ENCODE data around the gene MCC. TPM values are rescaled to one million over a fixed set of nuclear protein-coding genes. Genes with fewer than 3 reads are reported as not detected.

Gene MCC
- total and polyA plus RNA-seq, 9 donors, result 29.8 to 262 (median 108) TPM

DNA sequence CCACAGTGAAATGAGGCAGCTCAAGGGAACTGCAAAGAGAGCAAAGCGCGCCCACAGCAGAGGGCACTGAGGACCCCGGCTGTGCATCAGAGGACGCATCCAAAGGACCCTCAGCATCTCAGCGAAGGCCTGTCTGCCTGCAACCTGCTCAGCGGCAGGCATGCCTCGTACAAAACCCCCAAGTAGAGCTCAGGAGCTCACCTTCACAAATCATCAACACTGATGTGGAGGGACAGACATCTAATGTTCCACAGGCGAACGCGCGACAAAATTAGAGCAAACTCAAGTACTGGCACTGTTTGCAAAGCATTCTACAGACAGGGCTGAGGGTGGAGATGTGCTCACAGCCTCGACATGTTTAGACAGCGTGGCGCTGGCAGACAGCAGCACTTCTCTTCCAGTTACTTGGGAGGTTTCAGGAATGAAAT is 430.7 kb downstream of the MCC start:
- H3K36me3 ChIP-seq, result no peaks in the 10 kb centered on the region
- 86 to 91% (median 90%) methylated on average over 14 of the region's 14 CpGs for WGBS, 3 donors

DNA sequence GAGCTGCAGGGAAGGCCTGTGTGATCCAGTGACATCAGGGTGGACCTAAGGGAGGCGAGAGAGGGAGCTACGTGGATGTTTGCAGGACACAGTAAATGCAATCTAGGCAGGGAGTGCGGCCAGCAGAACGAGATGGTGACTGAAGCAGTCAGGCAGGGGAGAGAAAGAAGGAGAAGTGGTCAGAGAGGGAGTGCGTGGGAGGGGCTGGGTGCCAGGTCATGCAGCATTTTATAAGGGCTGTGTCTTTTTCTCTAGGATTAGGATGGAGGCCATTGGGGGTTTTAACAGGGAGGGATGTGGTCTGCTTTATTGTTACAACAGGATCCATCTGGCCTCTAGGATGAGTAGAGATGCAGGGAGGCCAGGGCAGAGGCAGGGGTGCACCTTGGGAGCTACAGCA is 431.3 kb downstream of the MCC start:
- peak in 1 of 5 donors; percentile 15 for DNase-seq
- TF ChIP-seq POLR2A (IDR thresholded peaks at IDR 0.05), result no peak
- no peak for TF ChIP-seq EP300 (IDR thresholded peaks at IDR 0.05)
- Histone ChIP-seq H3K27ac (no peak overlapping the region), H3K27me3 (no peaks in the 10 kb centered on the region), H3K4me1 (ENCODE audit: insufficient read depth) (peaks cover 4% of the 10 kb centered on the region), H3K36me3 (no peaks in the 10 kb centered on the region), H3K4me3 (no peak overlapping the region), H3K9me3 (no peaks in the 10 kb centered on the region)
- intact Hi-C loops (cut with DNase I), result no loop called here
- 75 to 84% (median 77%) methylated on average over 5 of the region's 5 CpGs for WGBS, 3 donors

More for the DNA sequence above, 430.7 kb downstream of the MCC start:
- peak in 2 of 5 donors; percentile 11 to 18 for DNase-seq
- no peaks in the 10 kb centered on the region for H3K9me3 ChIP-seq
- no peak overlapping the region for H3K27ac ChIP-seq
- peaks cover under 1% of the 10 kb centered on the region for H3K4me1 ChIP-seq (ENCODE audit: insufficient read depth)
- H3K4me3 ChIP-seq, result no peak overlapping the region
- TF ChIP-seq, protein P1, sequence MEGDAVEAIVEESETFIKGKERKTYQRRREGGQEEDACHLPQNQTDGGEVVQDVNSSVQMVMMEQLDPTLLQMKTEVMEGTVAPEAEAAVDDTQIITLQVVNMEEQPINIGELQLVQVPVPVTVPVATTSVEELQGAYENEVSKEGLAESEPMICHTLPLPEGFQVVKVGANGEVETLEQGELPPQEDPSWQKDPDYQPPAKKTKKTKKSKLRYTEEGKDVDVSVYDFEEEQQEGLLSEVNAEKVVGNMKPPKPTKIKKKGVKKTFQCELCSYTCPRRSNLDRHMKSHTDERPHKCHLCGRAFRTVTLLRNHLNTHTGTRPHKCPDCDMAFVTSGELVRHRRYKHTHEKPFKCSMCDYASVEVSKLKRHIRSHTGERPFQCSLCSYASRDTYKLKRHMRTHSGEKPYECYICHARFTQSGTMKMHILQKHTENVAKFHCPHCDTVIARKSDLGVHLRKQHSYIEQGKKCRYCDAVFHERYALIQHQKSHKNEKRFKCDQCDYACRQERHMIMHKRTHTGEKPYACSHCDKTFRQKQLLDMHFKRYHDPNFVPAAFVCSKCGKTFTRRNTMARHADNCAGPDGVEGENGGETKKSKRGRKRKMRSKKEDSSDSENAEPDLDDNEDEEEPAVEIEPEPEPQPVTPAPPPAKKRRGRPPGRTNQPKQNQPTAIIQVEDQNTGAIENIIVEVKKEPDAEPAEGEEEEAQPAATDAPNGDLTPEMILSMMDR (IDR thresholded peaks at IDR 0.05), result no peak
- no peak for TF ChIP-seq EP300 (IDR thresholded peaks at IDR 0.05)
- no peak for TF ChIP-seq POLR2A (IDR thresholded peaks at IDR 0.05)
- no peaks in the 10 kb centered on the region for H3K27me3 ChIP-seq
- intact Hi-C loops (cut with DNase I), result no loop called here

- H3K4me3 ChIP-seq, result no peak overlapping the region
- no peaks in the 10 kb centered on the region for H3K36me3 ChIP-seq
- H3K27ac ChIP-seq, result peak overlapping the region in 1 of 2 donors; percentile 13
- TF ChIP-seq POLR2A (IDR thresholded peaks at IDR 0.05), result no peak
- TF ChIP-seq, protein P1 (IDR thresholded peaks at IDR 0.05), result no peak
- no peak for TF ChIP-seq EP300 (IDR thresholded peaks at IDR 0.05)
- H3K9me3 ChIP-seq, result no peaks in the 10 kb centered on the region
- peak in 2 of 5 donors; percentile 16 to 31 for DNase-seq
- no peaks in the 10 kb centered on the region for H3K27me3 ChIP-seq
- WGBS, 3 donors, result 93 to 96% (median 96%) methylated on average over 11 of the region's 11 CpGs
- peaks cover 6% of the 10 kb centered on the region for H3K4me1 ChIP-seq (ENCODE audit: insufficient read depth)
- intact Hi-C loops (cut with DNase I), result no loop called here
These were observed 433.4 kb downstream of the MCC start for GRCh38 chr5:113054899-113055298.

GRCh38 chr5:113053511-113053995 is 434.7 kb downstream of the MCC start:
- H3K4me1 ChIP-seq (ENCODE audit: insufficient read depth), result peaks cover 6% of the 10 kb centered on the region
- peak overlapping the region in 1 of 2 donors; percentile 20 for H3K27ac ChIP-seq
- intact Hi-C loops (cut with DNase I), result loop anchor here in 1 of 4 donors (1.0 kb wide), 1 partner anchor 20 kb away; no protein-coding TSS in a partner anchor
- DNase-seq, result peak; percentile 56 to 82 (median 71)
- H3K4me3 ChIP-seq, result no peak overlapping the region
- WGBS, 3 donors, result 64 to 72% (median 71%) methylated on average over 9 of the region's 9 CpGs
- TF ChIP-seq POLR2A (IDR thresholded peaks at IDR 0.05) (no peak), EP300 (IDR thresholded peaks at IDR 0.05) (no peak)
- TF ChIP-seq, protein P1 (IDR thresholded peaks at IDR 0.05), result no peak
- H3K9me3 ChIP-seq, result no peaks in the 10 kb centered on the region
- no peaks in the 10 kb centered on the region for H3K36me3 ChIP-seq
- no peaks in the 10 kb centered on the region for H3K27me3 ChIP-seq

- Histone ChIP-seq H3K27ac (peak overlapping the region; percentile 9 to 35), H3K4me3 (no peak overlapping the region), H3K4me1 (ENCODE audit: insufficient read depth) (peaks cover 8% of the 10 kb centered on the region), H3K9me3 (no peaks in the 10 kb centered on the region), H3K36me3 (no peaks in the 10 kb centered on the region), H3K27me3 (no peaks in the 10 kb centered on the region)
- WGBS, 3 donors, result 69 to 75% (median 69%) methylated on average over 10 of the region's 10 CpGs
- TF ChIP-seq POLR2A (IDR thresholded peaks at IDR 0.05) (no peak), EP300 (IDR thresholded peaks at IDR 0.05) (no peak)
- TF ChIP-seq, protein P1 (IDR thresholded peaks at IDR 0.05), result no peak
- intact Hi-C loops (cut with DNase I), result no loop called here
- DNase-seq, result peak in 4 of 5 donors; percentile 39 to 64 (median 41)
These were observed 436.0 kb downstream of the MCC start for GRCh38 chr5:113052041-113052795.

All from ovary (tissue), 9 donors.